Tongue (tissue), 2 donors: ENCODE data around the gene PCCA. TPM values are rescaled to one million over a fixed set of nuclear protein-coding genes. Genes with fewer than 3 reads are reported as not detected.

ENCODE experiments used
- DNase-seq: peaks from one replicate; pipeline ENCODE4 v3.0.0-alpha.2; 2015
- total RNA-seq: library from RNA; depleted of rRNA; stranded (reverse); fragments of >200 nt; gene quantifications from one replicate; pipeline ENCODE4 v1.2.3, GENCODE V29; 2014

PCCA gene
- total RNA-seq, 1 donor from 2014 or later: 59.7 TPM

DNA sequence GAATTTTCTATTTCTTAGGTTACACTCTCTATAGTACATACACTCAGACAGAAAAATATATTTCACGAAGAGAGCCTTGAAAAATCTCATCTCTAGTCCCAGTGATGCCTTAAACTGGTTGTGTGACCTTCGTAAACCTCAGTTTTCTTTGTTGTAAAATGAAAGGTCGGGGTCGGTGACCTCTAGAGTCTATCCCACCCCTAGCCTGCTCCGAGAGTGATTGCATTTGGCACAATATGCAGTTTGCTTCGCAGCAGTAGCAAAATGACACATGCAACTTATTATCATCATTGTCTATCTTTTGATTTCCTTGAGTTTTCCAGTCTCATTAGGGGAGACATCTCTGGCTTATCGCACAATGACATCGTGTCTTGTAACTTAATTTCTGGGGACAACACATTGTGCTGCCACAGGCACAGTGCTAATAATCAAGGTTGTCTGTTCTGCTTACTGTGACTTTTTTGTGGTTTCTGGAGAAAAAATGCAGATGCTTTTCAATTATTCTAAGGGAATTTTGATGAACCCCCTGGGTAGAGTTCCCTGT is 384.7 kb downstream of the PCCA start:
- no peak for DNase-seq

DNA sequence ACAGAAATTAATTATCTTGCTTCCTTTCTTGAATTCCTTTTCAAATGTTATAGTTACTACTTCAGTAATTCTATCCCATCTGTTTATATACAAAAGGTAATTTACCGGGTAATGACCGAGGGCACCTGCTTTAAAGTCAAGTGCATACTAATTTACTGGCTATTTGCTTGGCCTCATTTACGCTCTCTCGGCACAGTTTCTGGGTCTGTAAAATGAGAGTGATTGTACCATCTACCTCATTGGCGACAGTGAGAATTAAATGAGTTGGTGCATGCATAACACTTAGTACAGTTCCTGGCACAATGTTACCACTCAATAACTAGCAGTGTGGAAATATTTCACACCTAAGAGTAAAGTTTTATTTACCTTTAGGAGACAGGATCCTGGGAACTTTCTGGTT is 388.1 kb downstream of the PCCA start:
- no peak for DNase-seq

DNA sequence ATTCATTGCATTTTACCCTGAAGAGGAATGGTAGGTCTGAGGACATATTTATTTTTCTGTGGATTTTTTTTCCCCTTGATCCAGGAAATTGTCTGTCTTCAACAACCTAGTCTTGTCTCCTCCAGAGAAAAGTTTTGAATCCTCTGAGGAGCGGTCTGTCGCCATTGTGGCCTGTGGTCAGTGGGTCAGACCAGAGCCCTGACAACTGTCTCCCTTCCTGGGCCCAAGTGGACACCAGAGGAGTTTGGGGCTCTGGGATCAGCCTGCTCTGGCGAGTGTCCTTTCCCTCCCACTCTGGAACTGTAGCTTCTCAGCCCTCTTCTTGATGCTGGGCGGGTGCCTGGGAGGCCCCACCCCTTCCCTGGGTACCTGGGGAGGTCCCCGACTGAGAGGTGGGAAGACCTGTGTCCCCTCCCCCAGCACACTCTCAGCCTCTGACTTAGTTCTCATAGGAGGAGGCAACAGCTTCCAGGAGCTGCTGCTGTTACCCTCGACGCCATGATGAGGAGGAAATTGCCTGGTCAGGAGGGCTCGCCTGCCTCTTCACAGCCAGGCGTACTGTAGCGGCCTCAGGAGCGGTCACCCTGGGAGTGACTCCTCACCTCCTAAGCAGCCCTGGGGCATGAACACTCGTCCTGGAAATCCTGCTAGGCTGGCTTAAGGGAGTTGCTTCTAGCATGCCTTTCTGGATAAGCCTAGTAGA is 389.4 kb downstream of the PCCA start:
- no peak for DNase-seq

DNA sequence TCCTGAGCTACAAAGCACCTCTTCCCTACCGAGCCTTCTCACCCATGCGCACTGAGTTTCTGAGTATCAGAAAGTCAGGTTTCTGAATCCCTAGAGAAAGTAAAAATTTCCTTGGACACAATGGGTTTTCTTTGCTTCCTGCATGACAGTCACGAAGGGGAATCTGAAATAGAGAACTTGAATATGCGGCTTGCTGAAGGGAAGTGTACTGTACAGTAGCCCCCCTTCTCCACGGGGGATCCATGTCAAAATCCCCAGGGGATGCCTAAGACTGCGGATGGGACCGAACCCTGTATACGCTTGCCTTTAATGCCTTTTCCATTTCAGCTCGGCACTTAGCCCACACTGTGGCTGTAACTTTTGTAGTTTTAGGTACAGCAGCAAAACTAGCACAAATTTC is 391.8 kb downstream of the PCCA start:
- DNase-seq: no peak

DNA sequence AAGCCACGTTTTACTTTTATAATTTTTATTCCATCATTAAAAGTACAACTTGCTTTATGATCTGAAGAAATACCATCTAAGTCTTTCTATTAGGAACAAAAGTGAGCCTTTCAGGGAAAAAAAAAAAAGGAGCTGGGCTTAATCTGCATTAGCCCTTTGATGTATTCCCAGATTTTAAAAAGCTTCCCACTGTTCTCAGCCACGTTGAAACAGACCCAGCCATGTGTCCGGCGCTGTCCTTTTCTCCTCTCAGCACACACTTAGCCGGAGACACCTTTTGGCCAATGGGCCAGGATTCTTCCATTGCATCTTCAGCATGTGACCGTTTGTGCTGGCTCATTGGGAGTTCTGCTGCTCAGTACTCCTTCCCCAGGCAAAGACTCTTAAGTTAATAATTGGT is 394.2 kb downstream of the PCCA start:
- DNase-seq: no peak

DNA sequence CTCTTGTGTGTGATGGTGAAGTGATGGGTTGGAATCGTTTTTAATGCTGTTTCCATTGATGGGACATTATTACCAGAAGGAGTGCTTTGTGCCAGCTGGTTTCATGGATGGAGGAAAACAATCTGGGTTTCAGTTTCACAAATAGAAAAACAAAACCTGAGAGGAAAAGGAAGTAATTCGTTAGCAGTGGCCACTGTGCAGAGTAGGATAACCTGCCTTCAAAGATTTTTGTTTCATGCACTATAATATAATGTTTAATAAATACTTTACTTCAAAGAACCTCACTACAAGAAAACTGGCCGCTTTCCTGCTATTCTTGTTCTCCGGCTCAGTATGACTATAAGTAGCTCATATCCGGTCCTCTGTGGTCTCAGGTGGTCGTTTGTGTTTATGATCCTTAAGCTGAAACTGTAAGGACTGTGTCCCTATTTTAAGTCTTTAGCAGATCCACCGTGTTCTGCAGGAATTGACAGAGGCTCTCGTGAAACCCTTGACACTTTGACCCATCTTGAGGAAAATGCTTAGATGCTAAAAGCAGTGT is 395.0 kb downstream of the PCCA start:
- no peak for DNase-seq

DNA sequence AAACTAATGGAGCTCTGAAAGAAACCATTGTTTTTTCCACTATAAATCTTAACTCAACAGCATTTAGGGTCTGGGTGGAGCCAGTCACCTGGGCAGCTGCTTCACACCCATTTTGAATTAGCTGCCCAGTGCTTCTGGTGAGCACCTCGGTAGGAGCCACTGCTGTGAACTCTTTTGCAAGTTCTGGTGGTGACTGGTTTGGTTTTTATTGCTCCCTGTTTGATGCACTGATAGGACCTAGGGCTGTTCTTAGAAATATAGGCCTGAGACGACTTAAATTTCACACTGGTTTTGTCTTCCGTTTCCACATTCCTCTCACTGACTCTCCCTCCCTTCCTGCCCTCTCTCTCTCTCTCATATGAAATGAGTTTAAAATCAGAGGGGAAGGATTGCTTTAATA is 395.8 kb downstream of the PCCA start:
- DNase-seq: no peak

DNA sequence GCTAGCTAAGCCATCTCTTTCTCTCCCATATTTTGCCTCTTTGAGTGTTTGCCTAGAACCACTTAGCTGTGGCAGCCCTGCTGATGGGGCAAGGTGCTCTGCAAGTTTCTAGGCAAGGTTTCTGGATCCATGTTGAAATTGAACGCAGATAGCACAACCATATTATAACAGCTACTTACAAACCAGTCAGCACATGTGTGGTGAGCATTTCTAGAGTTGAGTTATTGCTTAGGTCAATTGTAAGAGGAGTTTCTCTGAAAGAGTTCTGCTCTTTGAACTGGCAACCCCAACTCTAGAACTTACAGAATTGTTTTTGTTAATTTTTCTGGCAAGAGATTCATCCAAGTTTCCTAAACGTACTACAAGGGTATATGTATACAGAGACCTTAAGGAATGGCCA is 396.4 kb downstream of the PCCA start:
- DNase-seq: no peak

DNA sequence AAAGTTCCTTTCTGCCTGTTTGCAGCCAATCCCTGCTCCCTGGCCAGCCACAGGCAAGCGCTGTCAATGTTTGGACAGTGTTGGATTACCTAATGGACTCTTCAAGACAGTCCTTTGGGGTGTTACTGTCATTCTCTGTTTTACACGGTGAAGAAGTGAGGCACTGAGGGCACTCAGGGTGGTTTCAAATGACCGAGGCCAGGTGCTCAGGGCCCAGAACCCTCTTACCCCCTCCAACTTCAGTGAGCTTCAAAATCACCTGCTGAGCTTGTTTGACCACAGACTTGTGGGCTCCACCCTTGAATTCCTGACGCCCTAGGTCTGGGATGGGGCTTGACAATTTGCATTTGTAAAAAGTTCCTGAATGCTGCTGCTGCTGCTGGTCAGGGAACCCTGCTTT is 401.8 kb downstream of the PCCA start:
- DNase-seq: no peak

DNA sequence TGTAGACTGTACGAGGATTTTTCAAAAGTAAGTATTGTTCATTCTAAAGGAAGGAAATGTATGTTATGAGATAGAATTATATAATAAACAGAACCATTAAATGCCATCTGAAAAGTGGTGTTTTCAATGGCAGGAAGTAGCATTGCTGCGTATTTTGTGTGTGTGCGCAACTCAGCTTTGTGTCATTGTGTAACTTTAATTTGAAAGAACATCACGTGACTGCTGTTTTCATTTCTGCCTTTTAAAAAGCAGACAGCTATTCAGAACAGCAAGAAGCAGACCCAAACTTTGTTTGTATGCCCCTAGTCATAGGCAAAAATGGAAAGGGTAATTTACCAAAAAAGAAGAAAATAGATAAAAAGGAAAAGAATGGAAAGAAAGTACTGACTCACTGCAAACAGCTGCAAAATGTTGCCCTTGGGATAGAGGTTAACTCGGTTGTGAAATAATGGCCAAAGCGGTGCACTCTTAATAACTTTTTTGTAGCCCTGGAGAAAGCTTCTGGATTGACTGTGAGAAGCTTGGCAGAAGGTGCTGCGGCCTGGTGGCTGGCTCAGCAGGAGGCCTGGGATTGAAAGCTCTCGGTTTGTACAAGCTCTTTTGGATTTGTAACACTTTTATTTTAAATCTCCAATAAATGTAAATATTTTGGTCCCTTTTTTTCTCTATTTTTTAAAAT is 402.4 kb downstream of the PCCA start:
- no peak for DNase-seq

DNA sequence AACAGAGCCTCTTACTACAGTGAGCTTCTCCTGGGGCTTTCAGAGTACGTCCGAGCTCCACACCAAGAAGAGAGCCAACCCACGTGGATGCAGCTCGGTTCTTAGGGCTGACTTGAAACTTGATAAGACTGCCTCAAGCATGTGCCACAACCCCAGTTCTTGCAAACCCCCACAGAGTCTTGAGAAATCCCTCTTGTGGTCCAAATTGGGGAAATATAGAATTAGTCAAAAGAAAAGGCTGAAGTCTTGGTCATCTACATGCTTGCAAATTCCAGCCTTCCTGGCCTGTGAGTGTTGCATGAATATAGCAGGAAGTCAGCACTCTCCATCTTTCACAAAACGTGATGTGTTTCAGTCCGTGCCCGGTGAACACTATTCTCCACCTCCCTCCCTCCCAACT is 404.5 kb downstream of the PCCA start:
- no peak for DNase-seq

DNA sequence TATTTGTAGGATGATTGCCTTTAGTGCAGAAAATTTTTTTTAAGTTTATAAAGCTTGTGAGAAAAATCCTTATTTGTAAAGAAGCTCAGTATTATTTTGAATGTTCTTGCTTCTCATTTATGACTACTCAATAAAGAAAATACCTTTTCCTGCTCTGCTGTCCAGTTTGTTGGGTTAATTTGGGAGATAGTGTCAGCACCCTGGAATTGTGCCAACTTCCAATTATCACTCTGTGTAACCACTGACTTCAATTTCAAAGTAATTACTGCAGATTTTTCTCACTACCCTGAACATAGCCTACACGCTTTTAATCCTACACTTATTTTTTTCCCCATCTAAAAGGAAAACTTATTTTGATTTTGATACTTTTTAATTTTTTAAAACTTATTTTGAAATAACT is 406.6 kb downstream of the PCCA start:
- no peak for DNase-seq

DNA sequence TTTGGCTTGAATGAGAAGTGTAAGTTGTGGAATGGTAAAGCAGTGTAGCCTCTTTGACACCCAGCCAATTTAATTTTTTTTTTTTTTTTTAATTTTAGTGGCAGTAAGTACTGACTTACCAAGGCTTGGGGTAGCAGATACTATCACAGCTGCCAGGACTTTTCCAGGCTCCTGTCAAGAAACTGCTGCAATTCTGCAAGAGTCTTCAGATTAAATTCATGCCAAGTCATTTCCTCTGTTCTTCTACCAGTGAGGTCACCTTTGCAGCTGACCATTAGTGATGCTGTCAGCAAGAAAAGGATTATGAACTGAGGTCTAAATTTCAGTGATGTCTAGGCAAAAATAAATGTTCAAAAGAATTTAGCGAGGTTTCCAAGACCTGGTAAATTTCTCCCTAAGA is 408.5 kb downstream of the PCCA start:
- DNase-seq: peak; percentile 57

DNA sequence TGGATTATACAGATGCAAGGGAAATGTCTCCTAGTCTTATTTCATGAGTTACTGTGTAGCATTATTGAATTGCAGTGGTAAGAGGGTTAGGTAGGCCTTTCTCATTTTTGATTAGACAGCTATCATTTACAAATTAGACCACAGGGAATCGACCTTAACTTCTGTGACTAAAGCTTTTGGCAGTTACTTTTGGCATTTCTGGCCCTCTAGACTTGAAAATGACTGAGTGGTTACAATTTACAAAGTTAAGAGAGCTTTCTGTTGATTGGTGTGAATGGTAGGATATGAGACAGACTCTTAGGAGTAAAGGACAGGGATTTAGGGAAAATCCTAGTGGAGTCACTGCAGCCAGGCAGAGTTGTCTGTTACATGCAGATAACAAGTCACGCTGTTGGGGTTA is 413.6 kb downstream of the PCCA start:
- DNase-seq: no peak

DNA sequence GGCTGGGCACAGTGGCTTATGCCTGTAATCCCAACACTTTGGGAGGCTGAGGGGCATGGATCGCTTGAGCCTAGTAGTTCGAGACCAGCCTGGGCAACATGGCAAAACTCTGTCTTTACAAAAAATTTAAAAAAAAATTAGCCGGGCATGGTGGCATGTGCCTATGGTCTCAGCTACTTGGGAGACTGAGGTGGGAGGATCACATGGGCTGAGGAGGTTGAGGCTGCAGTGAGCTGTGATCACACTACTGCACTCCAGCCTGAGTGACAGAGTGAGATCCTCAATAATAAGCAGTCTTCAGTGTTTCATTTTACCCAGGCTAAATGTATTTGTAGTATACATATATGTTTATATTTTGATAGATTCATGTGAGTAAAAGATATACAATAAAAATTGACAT is 414.7 kb downstream of the PCCA start:
- DNase-seq: no peak

DNA sequence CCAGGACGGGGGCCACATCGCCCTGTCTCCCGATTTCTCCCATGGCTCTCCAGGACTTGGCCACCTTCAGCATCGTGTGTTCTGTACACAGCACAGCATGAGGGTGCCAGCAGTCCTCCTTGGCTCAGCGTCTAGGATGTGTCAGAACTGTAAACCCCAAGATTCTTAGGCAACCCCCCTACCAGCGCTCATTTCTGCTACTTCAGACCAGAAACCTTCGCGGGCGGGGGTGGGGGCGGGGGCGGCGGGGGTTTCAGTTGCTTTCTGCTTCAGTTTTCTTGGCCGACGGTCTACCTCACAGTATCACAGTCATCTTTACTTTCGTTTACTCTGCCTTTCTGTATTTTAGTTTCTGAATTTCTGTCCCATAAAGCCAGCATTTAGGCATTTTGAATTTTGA is 417.3 kb downstream of the PCCA start:
- no peak for DNase-seq

DNA sequence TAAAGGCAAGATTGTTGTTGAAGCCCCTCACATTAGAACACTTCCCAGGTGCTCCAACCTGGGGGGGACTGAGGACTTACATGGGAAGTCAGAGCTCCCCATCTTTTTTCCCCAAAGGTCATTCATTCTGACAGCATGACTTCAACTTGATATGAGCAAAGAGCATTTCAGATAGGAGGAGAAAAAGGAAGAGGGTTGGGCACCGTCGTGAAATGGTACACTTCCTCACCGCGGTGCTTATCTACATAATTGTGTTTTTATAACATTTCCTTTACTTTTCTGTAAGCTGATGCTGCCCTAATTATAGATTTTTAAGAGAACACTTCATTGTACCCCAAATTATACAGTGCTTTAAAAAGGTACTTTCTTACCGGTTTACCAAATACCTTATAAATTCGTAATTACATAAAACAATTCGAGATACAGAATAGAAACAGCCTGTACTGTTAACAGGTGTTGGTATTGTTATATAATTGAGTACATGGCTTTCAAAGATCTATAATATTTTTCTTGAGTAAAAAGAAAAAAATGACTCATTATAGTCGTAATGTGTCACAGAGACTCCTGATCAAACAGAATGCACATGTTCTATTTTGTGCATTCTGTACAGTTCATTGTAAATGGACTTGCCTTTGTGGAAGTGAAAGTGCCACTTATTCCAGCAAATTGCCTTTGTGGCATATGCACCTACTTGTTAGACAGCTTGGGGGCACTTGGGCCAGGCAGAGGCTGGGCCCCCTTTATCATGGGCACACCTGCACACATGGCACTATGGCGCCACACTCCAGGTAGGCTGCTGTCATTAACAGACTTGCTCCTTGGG is 417.9 kb downstream of the PCCA start:
- DNase-seq: no peak

DNA sequence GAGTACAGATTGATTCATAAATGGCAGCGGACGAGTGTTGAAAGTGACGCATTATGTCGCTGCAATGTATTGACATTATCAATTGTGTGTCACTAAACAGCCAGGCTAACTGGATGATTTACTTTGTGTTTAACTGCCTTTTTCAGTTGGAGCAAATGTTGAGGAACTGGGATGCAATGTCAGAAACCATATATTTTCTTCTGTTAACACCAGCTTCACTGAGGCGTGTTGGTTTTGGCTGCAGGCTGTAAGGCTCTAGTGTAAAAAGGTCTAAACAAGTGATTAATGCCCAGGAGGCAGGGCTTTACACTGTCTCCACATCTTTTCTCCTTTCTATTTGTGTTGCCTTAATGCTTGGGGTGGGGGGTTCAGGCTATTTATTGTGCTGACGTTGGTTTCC is 419.6 kb downstream of the PCCA start:
- no peak for DNase-seq

DNA sequence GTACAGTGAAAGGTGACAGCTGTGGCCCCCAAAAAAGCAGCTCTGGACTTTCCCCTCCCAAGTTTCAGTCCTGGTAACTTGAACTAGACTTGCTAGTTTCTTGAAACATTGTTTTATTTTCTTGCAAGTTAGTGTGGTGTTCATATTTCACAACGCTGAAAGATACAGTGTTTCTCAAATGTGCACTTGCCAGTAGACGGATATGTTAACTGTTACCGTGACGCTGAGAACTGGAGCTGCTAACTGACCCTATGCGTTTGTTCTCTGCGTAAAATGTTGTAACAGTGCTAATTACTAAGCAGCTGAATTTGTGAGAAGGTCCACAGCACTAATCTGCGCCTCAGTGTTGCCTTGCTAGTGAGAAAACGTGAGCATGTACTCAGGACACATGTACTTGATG is 420.1 kb downstream of the PCCA start:
- DNase-seq: no peak

DNA sequence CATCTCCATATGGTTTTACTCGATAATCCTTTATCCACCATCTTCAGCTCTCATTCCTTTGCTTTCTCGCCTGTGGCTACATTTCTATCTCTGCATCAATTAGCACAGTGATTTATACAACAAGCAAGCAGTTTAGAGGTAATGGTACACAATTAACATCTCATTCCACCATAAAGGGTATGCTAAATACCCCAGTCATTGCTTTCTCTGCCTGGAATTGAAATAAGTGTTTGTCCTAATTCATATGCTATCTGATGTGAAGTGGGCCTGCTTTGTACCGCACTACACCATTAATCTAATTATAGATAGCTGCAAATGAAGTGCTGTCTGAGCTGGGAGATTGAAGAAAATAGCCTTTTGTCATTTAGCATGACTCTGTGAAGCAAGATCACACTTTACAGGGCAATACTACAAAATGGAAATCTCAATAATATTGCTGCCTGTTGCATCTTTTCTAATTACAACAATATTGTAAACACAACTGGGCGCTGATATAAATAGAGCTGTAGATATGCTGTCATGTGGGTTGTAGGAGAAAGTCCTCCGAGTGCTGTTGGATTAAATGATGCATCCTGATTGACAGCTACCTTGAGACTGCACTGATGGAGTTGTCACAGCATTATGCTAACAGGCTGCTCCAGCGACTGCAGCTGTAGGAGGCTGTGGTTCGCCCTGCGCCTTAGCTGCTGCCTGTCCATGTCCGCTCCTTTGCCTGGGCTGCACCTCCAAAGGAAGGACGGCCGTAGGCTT is 421.5 kb downstream of the PCCA start:
- DNase-seq: no peak

DNA sequence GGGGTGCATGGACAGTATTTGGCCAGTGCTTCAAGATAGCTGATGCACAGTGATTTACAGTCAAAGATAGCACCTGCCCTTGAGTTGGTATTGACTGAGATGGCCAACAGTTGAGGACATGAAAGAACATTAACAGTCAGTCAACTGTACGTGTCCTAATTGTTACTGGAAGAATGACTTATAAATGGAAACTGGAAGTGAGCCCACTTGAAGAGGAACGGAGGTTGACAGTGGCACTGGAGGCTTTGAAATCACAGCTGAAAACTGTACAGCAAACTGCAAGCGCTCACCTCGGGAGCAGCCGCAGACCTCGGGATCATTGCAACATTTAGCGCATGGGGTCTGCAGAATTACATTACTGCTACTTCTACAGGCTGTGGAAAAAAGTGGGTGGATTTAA is 422.6 kb downstream of the PCCA start:
- DNase-seq: no peak

DNA sequence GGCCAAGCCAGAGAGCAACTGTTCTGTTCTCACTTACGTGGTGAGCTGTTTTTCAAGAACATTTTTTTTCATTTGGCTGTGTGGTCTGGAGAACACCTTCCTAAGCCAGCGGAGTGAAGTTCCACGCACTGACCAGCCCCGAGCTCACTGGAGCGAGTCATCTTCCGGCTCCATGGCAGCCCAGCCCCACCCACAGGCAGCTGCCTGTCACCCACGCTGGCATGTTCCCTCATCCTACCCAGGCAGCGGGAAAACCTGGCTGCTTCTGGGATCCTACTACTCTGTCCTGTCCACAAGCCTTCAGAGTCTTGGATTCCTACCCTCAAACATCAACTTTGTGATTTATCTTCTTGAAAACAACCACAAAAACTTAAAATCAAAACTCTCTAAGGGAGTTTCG is 423.5 kb downstream of the PCCA start:
- no peak for DNase-seq
